IPS DF 19.7 (cell line): ENCODE data around the gene ERBB4.

ENCODE experiments used
- DNase-seq: peaks from one replicate; pipeline ENCODE4 v3.0.0-alpha.2; 2013; ENCODE audit warnings: low read depth, low spot score

Gene ERBB4

GRCh38 chr2:211429256-211429920 is 1109.2 kb downstream of the ERBB4 start:
- DNase-seq = no peak

GRCh38 chr2:211426240-211426639 is 1112.4 kb downstream of the ERBB4 start:
- DNase-seq = no peak

- no peak for DNase-seq
These were observed 1115.6 kb downstream of the ERBB4 start for GRCh38 chr2:211423018-211423417.

GRCh38 chr2:211417544-211417943 is 1121.1 kb downstream of the ERBB4 start:
- DNase-seq = no peak

GRCh38 chr2:211416373-211416772 is 1122.2 kb downstream of the ERBB4 start:
- no peak for DNase-seq

- DNase-seq = no peak
These were observed 1124.9 kb downstream of the ERBB4 start for GRCh38 chr2:211413746-211414145.

- DNase-seq = no peak
These were observed 1130.1 kb downstream of the ERBB4 start for GRCh38 chr2:211408483-211408891.

- DNase-seq = no peak
These were observed 1131.5 kb downstream of the ERBB4 start for GRCh38 chr2:211407076-211407475.

- no peak for DNase-seq
These were observed 1133.6 kb downstream of the ERBB4 start for GRCh38 chr2:211405036-211405435.

GRCh38 chr2:211404098-211404497 is 1134.5 kb downstream of the ERBB4 start:
- DNase-seq = no peak

- DNase-seq = no peak
These were observed 1137.3 kb downstream of the ERBB4 start for GRCh38 chr2:211401328-211401727.

- no peak for DNase-seq
These were observed 1140.8 kb downstream of the ERBB4 start for GRCh38 chr2:211397764-211398163.

- no peak for DNase-seq
These were observed 1141.8 kb downstream of the ERBB4 start for GRCh38 chr2:211396815-211397214.

- no peak for DNase-seq
These were observed 1147.4 kb downstream of the ERBB4 start for GRCh38 chr2:211391189-211391567.

GRCh38 chr2:211390536-211391188 is 1147.9 kb downstream of the ERBB4 start:
- no peak for DNase-seq

- no peak for DNase-seq
These were observed 1150.9 kb downstream of the ERBB4 start for GRCh38 chr2:211387734-211388133.

GRCh38 chr2:211380041-211380440 is 1158.6 kb downstream of the ERBB4 start:
- no peak for DNase-seq

- no peak for DNase-seq
These were observed 1162.2 kb downstream of the ERBB4 start for GRCh38 chr2:211376410-211376809.

GRCh38 chr2:211373203-211373602 is 1165.4 kb downstream of the ERBB4 start:
- DNase-seq = no peak

GRCh38 chr2:211371465-211371864 is 1167.1 kb downstream of the ERBB4 start:
- no peak for DNase-seq

GRCh38 chr2:211368467-211368866 is 1170.1 kb downstream of the ERBB4 start:
- DNase-seq = no peak

- DNase-seq = no peak
These were observed 1170.9 kb downstream of the ERBB4 start for GRCh38 chr2:211367711-211368110.

- DNase-seq = no peak
These were observed 1171.3 kb downstream of the ERBB4 start for GRCh38 chr2:211367293-211367692.

- no peak for DNase-seq
These were observed 1173.7 kb downstream of the ERBB4 start for GRCh38 chr2:211364911-211365310.
